GM12874 (cell line): ENCODE measurements around the gene FHAD1.

ENCODE experiments used
- CTCF ChIP-seq: IDR thresholded peaks from 2 replicates; pipeline ENCODE4 v1.5.1; 2011; ENCODE audit warnings: low read depth, mild to moderate bottlenecking, control low read depth, low read length, moderate library complexity; ENCODE audit not compliant: insufficient read depth

FHAD1 gene

GRCh38 chr1:15381805-15382204 lies 134.8 kb downstream of the FHAD1 start:
- TF ChIP-seq CTCF, result no peak

- no peak for TF ChIP-seq CTCF
Observed at GRCh38 chr1:15382601-15383518, 135.8 kb downstream of the FHAD1 start.

GRCh38 chr1:15383810-15384209 lies 136.8 kb downstream of the FHAD1 start:
- no peak for TF ChIP-seq CTCF

GRCh38 chr1:15384301-15384901 lies 137.4 kb downstream of the FHAD1 start:
- TF ChIP-seq CTCF, result no peak

GRCh38 chr1:15385420-15385819 lies 138.4 kb downstream of the FHAD1 start:
- no peak for TF ChIP-seq CTCF

- TF ChIP-seq CTCF, result no peak
Observed at GRCh38 chr1:15386164-15386749, 139.2 kb downstream of the FHAD1 start.

GRCh38 chr1:15388201-15388880 lies 141.3 kb downstream of the FHAD1 start:
- no peak for TF ChIP-seq CTCF
